ENCODE data around the gene BBS7. TPM values are rescaled to one million over a fixed set of nuclear protein-coding genes. Genes with fewer than 3 reads are reported as not detected.

Gene BBS7
- total RNA-seq: 8.8 and 12.4 TPM in 2 replicates

GRCh38 chr4:121869841-121870822, at the start of gene BBS7:
BBS7 (minus strand) TSS chr4:121870474; CDS start chr4:121870313, 161 bp downstream.

GRCh38 chr4:121823505-121824170, 46.6 kb downstream of the BBS7 start, which contains the start of gene CCNA2:
CCNA2 (minus strand) TSS chr4:121823883; CDS start chr4:121823628, 255 bp downstream.

GRCh38 chr4:121800961-121801714, 69.1 kb downstream of the BBS7 start, which contains the start of gene EXOSC9:
EXOSC9 (plus strand) TSS chr4:121801323; CDS start chr4:121801425, 102 bp downstream.

Other genes starting within 250 kb of the BBS7 start
- 546 and 575 TPM in 2 replicates for gene ANXA5, start 173.5 kb downstream of the BBS7 start, total RNA-seq
- 2.4 and 4.5 TPM in 2 replicates for gene SMIM43, start 105.3 kb downstream of the BBS7 start, total RNA-seq
- 13.9 and 16.0 TPM in 2 replicates for gene EXOSC9, start 69.2 kb downstream of the BBS7 start, total RNA-seq
- gene CCNA2, start 46.6 kb downstream of the BBS7 start, total RNA-seq: 3.0 and 6.1 TPM in 2 replicates
- gene TRPC3, start 81.6 kb upstream of the BBS7 start, total RNA-seq: 0.15 TPM in 1 of 2 replicates, not detected in the other

Measured in cardiac ventricle fibroblast (primary cell).